Omental fat pad (tissue), 4 donors: ENCODE results near the gene KCNJ5. TPM values are rescaled to one million over a fixed set of nuclear protein-coding genes. Genes with fewer than 3 reads are reported as not detected.
A peak's percentile ranks its signal among the peaks of the same experiment; 100 is the strongest.

Experiments used
- ATAC-seq: fragments of 150-250 bp; one replicate; pipeline ENCODE4 v1.9.1; 2016; ENCODE audit warnings: mild to moderate bottlenecking, moderate library complexity; ENCODE audit not compliant: low FRiP score
- DNase-seq: peaks from one replicate; pipeline ENCODE4 v3.0.0-alpha.2; 2019; ENCODE audit warnings: low spot score
- CTCF ChIP-seq, 3 donors: fragments of 450-650 bp; IDR thresholded peaks; one replicate each; pipeline ENCODE4 v1.5.1; 2016 to 2017; ENCODE audit warnings: antibody characterized with exemption in 3 of 3, mild to moderate bottlenecking in 3 of 3, moderate library complexity in 2 of 3
- total RNA-seq, 4 donors: library from RNA; depleted of rRNA; stranded (reverse); fragments of >200 nt; gene quantifications; one replicate each; pipeline ENCODE4 v1.1.0, GENCODE V29; 2016

The KCNJ5 gene
- total RNA-seq, 4 donors from 2014 or later, result 1.5 to 12.1 (median 3.0) TPM

DNA sequence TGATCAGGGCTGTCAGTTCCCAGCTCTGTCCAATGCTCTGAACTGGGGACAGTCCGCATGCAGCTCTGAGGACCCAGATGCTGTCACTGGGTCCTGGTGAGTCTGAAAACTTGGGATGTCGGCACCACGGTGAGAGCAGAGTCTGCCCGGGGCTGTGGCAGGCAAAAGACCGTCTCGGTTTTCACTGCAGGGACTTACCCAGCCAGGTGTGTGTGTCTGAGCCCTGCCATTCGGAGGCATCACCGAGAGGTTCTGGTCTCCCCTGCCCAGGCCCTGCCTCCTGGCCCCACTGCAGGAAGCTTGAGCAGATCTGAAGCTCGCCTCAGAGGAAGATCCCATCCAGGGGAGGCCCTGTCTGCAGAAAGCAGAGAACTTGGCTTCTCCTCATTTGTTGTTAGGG is 46.3 kb downstream of the KCNJ5 start:
- no peak for ATAC-seq
- TF ChIP-seq CTCF (IDR thresholded peaks at IDR 0.05), result no peak
- no peak for DNase-seq

GRCh38 chr11:128938156-128938885 is 47.2 kb downstream of the KCNJ5 start:
- peak; percentile 17 for ATAC-seq
- DNase-seq, result no peak
- TF ChIP-seq CTCF (IDR thresholded peaks at IDR 0.05), result no peak

DNA sequence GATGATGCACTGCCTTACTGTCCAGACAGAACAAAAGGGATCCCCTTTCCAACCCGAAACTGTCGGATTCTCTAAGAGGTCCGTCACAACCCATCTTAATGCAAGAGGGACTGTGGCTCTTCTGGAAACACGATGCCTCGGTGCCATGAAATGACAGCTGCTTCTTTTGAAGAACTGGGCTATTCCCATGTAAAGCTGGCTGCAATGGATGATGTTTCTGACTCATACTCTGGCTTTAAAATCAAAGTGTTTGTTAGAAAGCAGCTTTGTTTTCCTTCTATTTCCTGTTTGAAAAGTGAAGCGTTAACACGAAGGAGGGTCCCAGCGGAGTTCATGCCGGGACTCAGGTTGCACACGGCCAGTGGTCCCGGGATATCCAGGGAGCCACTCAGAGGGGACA is 48.4 kb downstream of the KCNJ5 start:
- ATAC-seq, result no peak
- TF ChIP-seq CTCF (IDR thresholded peaks at IDR 0.05), result no peak

GRCh38 chr11:128940156-128940555 is 49.0 kb downstream of the KCNJ5 start:
- TF ChIP-seq CTCF (IDR thresholded peaks at IDR 0.05), result no peak
- ATAC-seq (no peak), DNase-seq (no peak)

More for the DNA sequence above, 48.4 kb downstream of the KCNJ5 start:
- DNase-seq, result no peak

DNA sequence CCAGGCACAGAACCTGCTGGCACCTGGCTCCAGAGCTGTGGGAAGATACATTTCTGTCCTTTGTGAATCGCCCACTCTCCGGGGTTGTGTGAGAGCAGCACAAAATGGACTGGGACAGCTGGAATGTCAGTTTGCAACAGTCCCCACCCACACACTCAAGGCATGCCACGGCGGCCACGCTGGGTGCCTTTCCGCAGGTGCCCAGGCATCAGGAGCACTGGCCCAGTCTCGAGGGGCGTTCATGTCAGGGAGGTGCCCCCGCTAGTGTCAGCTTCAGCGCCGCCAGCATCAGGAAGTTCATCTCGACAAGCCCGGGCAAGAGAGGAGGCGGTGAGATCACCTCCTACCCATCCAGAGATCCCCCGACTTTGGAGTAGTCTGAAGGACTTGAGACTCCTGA is 49.4 kb downstream of the KCNJ5 start:
- no peak for DNase-seq
- no peak for ATAC-seq
- TF ChIP-seq CTCF (IDR thresholded peaks at IDR 0.05), result no peak

GRCh38 chr11:128941110-128941509 is 50.0 kb downstream of the KCNJ5 start:
- TF ChIP-seq CTCF (IDR thresholded peaks at IDR 0.05), result no peak
- no peak for ATAC-seq
- no peak for DNase-seq

DNA sequence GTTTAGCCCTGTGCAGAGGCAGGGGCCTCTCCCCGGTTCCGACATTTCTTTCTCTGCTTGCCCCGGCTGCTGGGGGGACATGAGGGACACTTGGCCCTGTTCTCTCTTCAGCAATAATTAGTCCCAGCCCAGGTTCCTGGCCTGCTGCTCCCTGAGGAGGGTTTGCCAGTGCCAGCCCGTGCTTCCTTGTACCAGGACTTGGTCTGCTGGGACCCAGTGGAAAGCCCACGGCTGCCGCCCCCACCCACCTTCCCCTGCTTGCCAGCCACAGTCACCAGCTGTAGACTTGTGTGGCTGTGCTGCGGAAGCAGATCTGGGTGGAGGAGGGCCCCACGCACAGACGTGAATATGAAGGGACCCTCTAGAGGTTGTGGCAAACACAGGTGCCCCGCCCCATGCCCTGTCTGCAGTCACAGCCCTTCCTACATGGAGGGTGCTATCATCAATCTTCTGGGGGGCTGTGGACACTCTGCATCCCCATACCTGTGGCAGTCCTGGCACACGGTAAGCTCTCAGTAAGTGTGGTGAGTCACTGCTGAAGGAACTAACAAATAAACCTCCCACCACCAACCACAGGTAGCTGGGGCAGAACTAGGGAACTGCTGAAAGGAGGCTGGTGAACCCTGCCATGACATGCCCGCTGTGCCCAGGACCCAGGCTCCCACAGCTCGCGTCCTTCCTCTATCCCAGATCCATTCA is 50.6 kb downstream of the KCNJ5 start:
- no peak for ATAC-seq

More for the DNA sequence above, 50.6 kb downstream of the KCNJ5 start:
- no peak for TF ChIP-seq CTCF (IDR thresholded peaks at IDR 0.05)
- no peak for DNase-seq
